ENCODE data around the gene CDK18.

The CDK18 gene

DNA sequence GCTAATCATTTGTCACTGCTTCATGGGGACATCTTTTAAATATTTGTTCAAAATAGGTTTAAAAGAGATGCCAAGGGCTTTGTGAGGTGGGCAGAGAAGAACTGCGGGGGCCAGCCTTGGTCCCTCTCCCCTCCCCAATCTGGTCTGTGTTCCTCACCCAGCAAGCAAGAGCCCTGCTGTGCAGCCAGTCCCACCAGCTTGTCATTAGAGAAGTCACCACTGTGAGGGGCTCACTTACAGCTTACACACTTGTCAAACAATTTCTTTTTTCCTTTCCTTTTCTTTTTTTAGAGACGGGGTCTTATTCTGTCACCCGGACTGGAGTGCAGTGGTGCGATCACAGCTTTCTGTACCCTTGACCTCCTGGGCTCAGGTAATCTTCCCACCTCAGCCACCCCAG lies 10.4 kb upstream of the CDK18 start:
- H3K9me3 ChIP-seq (ENCODE audit: low read depth, low read length): no peaks in the 10 kb centered on the region
- DNase-seq (ENCODE audit: low read depth, low spot score): no peak
- no peak for TF ChIP-seq POLR2AphosphoS5 (IDR thresholded peaks at IDR 0.05; ENCODE audit: borderline replicate concordance, low read depth, low read length)
- no peak for TF ChIP-seq EZH2 (IDR thresholded peaks at IDR 0.05)
- TF ChIP-seq FOXP2 (optimal IDR thresholded peaks at IDR 0.05; ENCODE audit: control extremely low read depth, extremely low read length, insufficient read depth): no peak

GRCh38 chr1:205495237-205495823 lies 9.1 kb upstream of the CDK18 start:
- TF ChIP-seq EZH2 (IDR thresholded peaks at IDR 0.05) (no peak), FOXP2 (optimal IDR thresholded peaks at IDR 0.05; ENCODE audit: control extremely low read depth, extremely low read length, insufficient read depth) (peak; percentile 96), POLR2AphosphoS5 (IDR thresholded peaks at IDR 0.05; ENCODE audit: borderline replicate concordance, low read depth, low read length) (peak; percentile 72; the same call in 1 of the 2 replicates)
- no peaks in the 10 kb centered on the region for H3K36me3 ChIP-seq (ENCODE audit: insufficient read depth, low read length)
- H3K27ac ChIP-seq: peak overlapping the region; percentile 64
- DNase-seq (ENCODE audit: low read depth, low spot score): peak; percentile 65
- no peaks in the 10 kb centered on the region for H3K9me3 ChIP-seq (ENCODE audit: low read depth, low read length)
- peak overlapping the region; percentile 58 for H3K4me3 ChIP-seq
- H3K9ac ChIP-seq (ENCODE audit: insufficient read length): no peak overlapping the region

More for the DNA sequence above, 10.4 kb upstream of the CDK18 start:
- no peak overlapping the region for H3K27ac ChIP-seq
- no peak overlapping the region for H3K9ac ChIP-seq (ENCODE audit: insufficient read length)
- no peaks in the 10 kb centered on the region for H3K36me3 ChIP-seq (ENCODE audit: insufficient read depth, low read length)
- no peak overlapping the region for H3K4me3 ChIP-seq

- Histone ChIP-seq H3K9me3 (ENCODE audit: low read depth, low read length) (no peaks in the 10 kb centered on the region), H3K36me3 (ENCODE audit: insufficient read depth, low read length) (no peaks in the 10 kb centered on the region), H3K27ac (0 out of 2 replicates have a peak overlapping the region, but pooled peaks have one; percentile 19), H3K9ac (ENCODE audit: insufficient read length) (no peak overlapping the region), H3K4me3 (no peak overlapping the region)
- peak; percentile 55 for DNase-seq (ENCODE audit: low read depth, low spot score)
- TF ChIP-seq EZH2 (IDR thresholded peaks at IDR 0.05) (no peak), FOXP2 (optimal IDR thresholded peaks at IDR 0.05; ENCODE audit: control extremely low read depth, extremely low read length, insufficient read depth) (peak; percentile 42), POLR2AphosphoS5 (IDR thresholded peaks at IDR 0.05; ENCODE audit: borderline replicate concordance, low read depth, low read length) (no peak)
Measured at GRCh38 chr1:205496661-205497060, 7.8 kb upstream of the CDK18 start.

DNA sequence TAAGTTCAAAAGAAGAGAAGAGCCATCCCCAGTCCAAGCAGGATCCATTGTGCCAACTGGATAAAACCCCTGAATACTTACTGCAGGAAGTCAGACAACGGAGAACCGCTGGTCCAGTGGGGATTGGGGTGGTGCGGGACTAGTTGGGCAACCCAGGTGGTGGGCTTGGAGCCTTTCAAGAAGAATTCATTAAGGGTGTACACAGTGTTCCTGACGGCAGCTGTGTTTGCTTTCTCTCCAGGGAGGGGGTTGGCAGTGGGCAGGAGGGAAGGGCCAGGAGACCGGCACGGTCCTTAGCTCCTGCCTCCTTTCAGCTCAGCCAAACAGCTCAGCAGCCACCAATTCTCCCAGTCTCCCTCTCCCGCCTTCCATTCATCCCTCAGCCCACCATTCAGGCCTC lies 7.1 kb upstream of the CDK18 start:
- TF ChIP-seq FOXP2 (optimal IDR thresholded peaks at IDR 0.05; ENCODE audit: control extremely low read depth, extremely low read length, insufficient read depth): no peak
- no peak for TF ChIP-seq POLR2AphosphoS5 (IDR thresholded peaks at IDR 0.05; ENCODE audit: borderline replicate concordance, low read depth, low read length)
- no peak for TF ChIP-seq EZH2 (IDR thresholded peaks at IDR 0.05)
- H3K36me3 ChIP-seq (ENCODE audit: insufficient read depth, low read length): no peaks in the 10 kb centered on the region
- no peak overlapping the region for H3K27ac ChIP-seq
- no peak overlapping the region for H3K4me3 ChIP-seq
- H3K9me3 ChIP-seq (ENCODE audit: low read depth, low read length): no peaks in the 10 kb centered on the region
- no peak overlapping the region for H3K9ac ChIP-seq (ENCODE audit: insufficient read length)
- DNase-seq (ENCODE audit: low read depth, low spot score): no peak

DNA sequence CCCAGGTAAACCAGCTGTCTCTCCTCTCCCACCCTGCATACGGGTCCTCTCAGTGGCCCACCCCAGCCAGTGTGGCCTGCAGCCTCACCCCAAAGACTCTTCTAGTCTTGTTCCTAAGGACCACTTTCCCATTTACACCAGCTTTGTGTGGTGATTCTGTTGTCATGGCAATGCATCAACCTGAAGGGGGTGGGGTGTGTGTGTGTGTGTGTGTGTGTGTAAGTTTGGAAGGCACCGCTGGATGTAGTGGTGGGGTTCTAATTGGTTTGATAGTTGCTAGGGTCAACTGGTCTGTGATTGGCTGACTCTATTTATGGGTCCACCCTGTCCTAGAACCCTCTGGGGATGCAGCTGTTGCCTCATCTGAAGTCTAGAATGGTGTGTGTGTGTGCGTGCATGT lies 4.7 kb upstream of the CDK18 start:
- no peak for TF ChIP-seq FOXP2 (optimal IDR thresholded peaks at IDR 0.05; ENCODE audit: control extremely low read depth, extremely low read length, insufficient read depth)
- no peak for TF ChIP-seq POLR2AphosphoS5 (IDR thresholded peaks at IDR 0.05; ENCODE audit: borderline replicate concordance, low read depth, low read length)
- TF ChIP-seq EZH2 (IDR thresholded peaks at IDR 0.05): no peak
- Histone ChIP-seq H3K36me3 (ENCODE audit: insufficient read depth, low read length) (no peaks in the 10 kb centered on the region), H3K4me3 (no peak overlapping the region), H3K9ac (ENCODE audit: insufficient read length) (no peak overlapping the region), H3K9me3 (ENCODE audit: low read depth, low read length) (no peaks in the 10 kb centered on the region), H3K27ac (no peak overlapping the region)
- no peak for DNase-seq (ENCODE audit: low read depth, low spot score)

DNA sequence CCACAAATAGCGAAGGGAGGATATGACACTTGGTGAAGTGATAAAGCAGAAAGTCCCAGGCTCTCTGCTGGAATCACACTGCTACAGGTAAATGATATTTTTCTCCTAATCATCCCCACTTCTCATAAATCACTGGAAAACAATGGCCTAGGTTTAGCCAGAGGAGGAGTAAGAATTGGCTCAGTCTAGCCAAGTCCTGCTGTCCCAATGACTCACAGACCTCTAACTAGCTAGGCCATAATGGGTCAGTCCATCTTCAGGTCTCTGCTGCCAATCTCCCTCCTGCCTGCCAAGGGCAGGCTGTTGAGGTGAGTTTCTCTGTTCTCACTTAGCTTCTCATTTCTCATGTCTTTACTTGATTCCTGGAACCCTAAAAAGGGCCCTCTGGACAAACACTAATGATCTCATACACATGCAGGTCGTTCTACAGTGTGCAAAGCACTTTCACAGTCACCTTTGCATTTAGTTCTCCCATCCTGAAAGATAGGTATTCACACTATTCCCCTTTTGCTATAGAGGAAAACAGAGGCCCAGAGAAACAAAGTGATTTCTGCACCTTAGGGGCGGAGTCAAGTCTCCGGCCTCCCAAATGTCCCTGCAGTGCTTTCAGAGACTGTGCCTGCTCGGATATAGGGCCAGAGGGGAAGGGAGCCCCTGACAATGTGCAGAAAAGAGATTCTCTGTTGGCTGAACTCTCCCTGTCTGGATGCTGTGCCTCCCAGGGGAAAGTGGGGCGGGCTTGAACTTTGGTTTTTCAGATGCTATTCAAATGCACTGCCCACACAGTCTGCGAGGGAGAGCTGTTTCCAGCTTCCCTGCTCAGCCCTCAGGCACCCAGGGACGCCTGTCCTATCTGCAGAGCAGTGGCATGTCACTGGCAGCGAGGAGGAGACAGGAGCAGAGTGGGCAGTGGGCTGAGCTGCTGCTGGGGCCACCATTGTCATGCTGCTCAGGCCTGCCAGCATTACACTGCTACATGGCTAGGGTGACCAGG lies 3.9 kb upstream of the CDK18 start:
- Histone ChIP-seq H3K36me3 (ENCODE audit: insufficient read depth, low read length) (no peaks in the 10 kb centered on the region), H3K27ac (no peak overlapping the region), H3K9me3 (ENCODE audit: low read depth, low read length) (no peaks in the 10 kb centered on the region), H3K9ac (ENCODE audit: insufficient read length) (no peak overlapping the region), H3K4me3 (no peak overlapping the region)
- no peak for DNase-seq (ENCODE audit: low read depth, low spot score)
- TF ChIP-seq FOXP2 (optimal IDR thresholded peaks at IDR 0.05; ENCODE audit: control extremely low read depth, extremely low read length, insufficient read depth) (no peak), EZH2 (IDR thresholded peaks at IDR 0.05) (no peak), POLR2AphosphoS5 (IDR thresholded peaks at IDR 0.05; ENCODE audit: borderline replicate concordance, low read depth, low read length) (no peak)

DNA sequence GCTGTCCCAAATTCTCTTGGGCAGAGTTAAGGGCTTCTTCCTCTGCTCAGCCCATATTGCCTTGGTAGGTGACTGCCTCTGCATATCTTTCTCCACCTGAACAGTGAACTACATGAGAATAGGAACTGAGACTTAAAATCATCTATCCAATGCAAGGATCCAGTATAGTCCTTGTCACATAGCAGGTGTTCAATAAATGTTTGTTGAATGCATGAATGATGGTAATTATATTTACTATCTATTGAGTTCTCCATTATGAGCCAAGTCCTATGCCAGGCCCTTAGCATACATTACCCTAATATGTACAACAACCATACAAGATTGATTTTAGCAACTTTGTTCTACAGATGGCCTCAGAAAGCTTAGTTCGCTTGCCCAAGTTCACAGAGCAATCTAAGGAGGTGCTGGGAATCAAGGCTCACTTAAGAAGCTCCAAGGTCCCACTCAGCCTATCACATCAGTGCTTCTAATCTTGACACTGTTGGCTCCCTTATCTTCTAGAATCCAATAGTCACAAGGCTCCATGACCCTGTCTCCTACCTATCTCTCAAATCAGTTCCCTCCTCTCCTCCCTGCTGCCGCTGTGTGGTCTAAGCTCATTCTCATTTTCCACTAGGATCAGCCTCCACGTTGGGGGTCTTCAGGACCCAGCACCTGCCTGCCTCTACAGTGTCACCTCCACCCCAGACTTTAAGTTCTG lies 2.2 kb upstream of the CDK18 start:
- Histone ChIP-seq H3K9ac (ENCODE audit: insufficient read length) (no peak overlapping the region), H3K36me3 (ENCODE audit: insufficient read depth, low read length) (no peaks in the 10 kb centered on the region), H3K9me3 (ENCODE audit: low read depth, low read length) (no peaks in the 10 kb centered on the region), H3K4me3 (no peak overlapping the region), H3K27ac (no peak overlapping the region)
- no peak for DNase-seq (ENCODE audit: low read depth, low spot score)
- TF ChIP-seq POLR2AphosphoS5 (IDR thresholded peaks at IDR 0.05; ENCODE audit: borderline replicate concordance, low read depth, low read length) (no peak), FOXP2 (optimal IDR thresholded peaks at IDR 0.05; ENCODE audit: control extremely low read depth, extremely low read length, insufficient read depth) (no peak), EZH2 (IDR thresholded peaks at IDR 0.05) (no peak)

DNA sequence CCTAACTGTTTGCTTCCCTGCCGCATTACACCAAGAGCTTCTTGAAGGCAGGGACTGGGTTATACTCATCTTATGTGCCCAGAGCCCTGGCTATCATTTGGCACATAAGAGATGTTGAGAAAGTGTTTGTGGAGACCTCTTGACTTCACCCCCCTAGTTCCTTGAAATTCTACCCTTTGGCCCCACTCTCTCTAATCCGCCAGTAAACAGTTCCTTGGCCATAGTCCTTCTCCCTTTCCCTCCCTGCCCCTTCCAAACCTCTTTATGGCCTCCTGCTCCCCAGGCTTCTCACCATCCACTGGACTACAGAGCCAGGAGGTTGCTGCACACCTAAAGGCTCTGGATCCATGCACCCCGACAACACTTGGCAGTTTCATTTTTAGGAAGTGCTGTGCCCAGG lies 1.5 kb upstream of the CDK18 start:
- H3K9me3 ChIP-seq (ENCODE audit: low read depth, low read length): no peaks in the 10 kb centered on the region
- TF ChIP-seq EZH2 (IDR thresholded peaks at IDR 0.05) (no peak), FOXP2 (optimal IDR thresholded peaks at IDR 0.05; ENCODE audit: control extremely low read depth, extremely low read length, insufficient read depth) (no peak), POLR2AphosphoS5 (IDR thresholded peaks at IDR 0.05; ENCODE audit: borderline replicate concordance, low read depth, low read length) (no peak)
- H3K4me3 ChIP-seq: no peak overlapping the region
- H3K36me3 ChIP-seq (ENCODE audit: insufficient read depth, low read length): no peaks in the 10 kb centered on the region
- DNase-seq (ENCODE audit: low read depth, low spot score): no peak
- no peak overlapping the region for H3K9ac ChIP-seq (ENCODE audit: insufficient read length)
- H3K27ac ChIP-seq: no peak overlapping the region
